AG09309 (cell line): ENCODE results near the gene ST8SIA2.

Experiments used
- DNase-seq: peaks from one replicate; pipeline ENCODE4 v3.0.0-alpha.2; 2010; ENCODE audit warnings: low read depth
- H3K4me3 ChIP-seq: 2 replicates; pipeline ENCODE4 v1.5.1; 2011; ENCODE audit warnings: mild to moderate bottlenecking, low read depth, low read length, moderate library complexity; ENCODE audit not compliant: control insufficient read depth
- CTCF ChIP-seq: IDR thresholded peaks from 2 replicates; pipeline ENCODE4 v1.5.1; 2011; ENCODE audit warnings: mild to moderate bottlenecking, low read depth, low read length, inconsistent platforms; ENCODE audit not compliant: insufficient read depth, control insufficient read depth; ENCODE audit errors: missing control alignments

Gene ST8SIA2

GRCh38 chr15:92502930-92503857 is 109.5 kb downstream of the ST8SIA2 start:
- no peak for DNase-seq
- H3K4me3 ChIP-seq = no peak overlapping the region
- no peak for TF ChIP-seq CTCF

GRCh38 chr15:92503889-92504288 is 110.2 kb downstream of the ST8SIA2 start:
- H3K4me3 ChIP-seq = no peak overlapping the region
- no peak for DNase-seq

GRCh38 chr15:92505611-92506010 is 111.9 kb downstream of the ST8SIA2 start:
- TF ChIP-seq CTCF = no peak
- DNase-seq = no peak
- H3K4me3 ChIP-seq = no peak overlapping the region

More at GRCh38 chr15:92503889-92504288, 110.2 kb downstream of the ST8SIA2 start:
- TF ChIP-seq CTCF = no peak

GRCh38 chr15:92506506-92506905 is 112.8 kb downstream of the ST8SIA2 start:
- no peak overlapping the region for H3K4me3 ChIP-seq
- no peak for DNase-seq
- TF ChIP-seq CTCF = no peak

- no peak overlapping the region for H3K4me3 ChIP-seq
- DNase-seq = no peak
- no peak for TF ChIP-seq CTCF
Measured at GRCh38 chr15:92510163-92510882, 116.6 kb downstream of the ST8SIA2 start.
